MM.1S (cell line): ENCODE data around the gene PRKG1.

ENCODE experiments used
- DNase-seq: peaks from one replicate; pipeline ENCODE4 v3.0.0-alpha.2; 2015
- H2AFZ ChIP-seq: fragments of 300-600 bp; sonication (generic); 2 replicates; pipeline ENCODE4 v1.6.0; 2016; ENCODE audit warnings: antibody characterized with exemption, low read length
- H3F3A ChIP-seq: fragments of 300-600 bp; sonication (generic); 2 replicates; pipeline ENCODE4 v1.6.1; 2016; ENCODE audit warnings: mild to moderate bottlenecking, antibody characterized with exemption, low read length, moderate library complexity, mixed read lengths; ENCODE audit not compliant: insufficient read depth
- H3K27ac ChIP-seq: fragments of 300-600 bp; sonication (generic); 2 replicates; pipeline ENCODE4 v1.5.1; 2016; ENCODE audit warnings: mild to moderate bottlenecking, low read length
- H3K27me3 ChIP-seq: fragments of 300-600 bp; sonication (generic); replicated peaks from 2 replicates; pipeline ENCODE4 v1.6.0; 2016; ENCODE audit warnings: low read length; ENCODE audit not compliant: insufficient read depth
- H3K36me3 ChIP-seq: fragments of 300-600 bp; sonication (generic); replicated peaks from 2 replicates; pipeline ENCODE4 v1.6.1; 2016; ENCODE audit warnings: mild to moderate bottlenecking, low read length, mixed read lengths; ENCODE audit not compliant: insufficient read depth
- H3K4me1 ChIP-seq: fragments of 300-600 bp; sonication (generic); 2 replicates; pipeline ENCODE4 v1.6.1; 2016; ENCODE audit warnings: low read length, mixed read lengths
- H3K4me2 ChIP-seq: fragments of 300-600 bp; sonication (generic); 2 replicates; pipeline ENCODE4 v1.6.0; 2016; ENCODE audit warnings: low read depth, low read length
- H3K4me3 ChIP-seq: fragments of 300-600 bp; sonication (generic); 2 replicates; pipeline ENCODE4 v1.5.1; 2016; ENCODE audit warnings: low read length, mixed read lengths
- H3K79me2 ChIP-seq: fragments of 300-600 bp; sonication (generic); 2 replicates; pipeline ENCODE4 v1.6.1; 2016; ENCODE audit warnings: mixed run types, low read length, mixed read lengths
- H3K9ac ChIP-seq: fragments of 300-600 bp; sonication (generic); 2 replicates; pipeline ENCODE4 v1.6.1; 2016; ENCODE audit warnings: low read length, mixed read lengths
- H3K9me2 ChIP-seq: fragments of 300-600 bp; sonication (generic); replicated peaks from 2 replicates; pipeline ENCODE4 v1.6.1; 2016; ENCODE audit warnings: mild to moderate bottlenecking, low read length, mixed read lengths; ENCODE audit not compliant: insufficient read depth
- H3K9me3 ChIP-seq: fragments of 300-600 bp; sonication (generic); replicated peaks from 2 replicates; pipeline ENCODE4 v1.6.1; 2016; ENCODE audit warnings: mild to moderate bottlenecking, low read length, mixed read lengths; ENCODE audit not compliant: insufficient read depth
- H4K20me1 ChIP-seq: fragments of 300-600 bp; sonication (generic); 2 replicates; pipeline ENCODE4 v1.6.1; 2016; ENCODE audit warnings: mild to moderate bottlenecking, low read length, moderate library complexity, mixed read lengths; ENCODE audit not compliant: insufficient read depth
- CTCF ChIP-seq: fragments of 300-600 bp; sonication (generic); IDR thresholded peaks from 2 replicates; pipeline ENCODE4 v1.5.1; 2016; ENCODE audit warnings: antibody characterized with exemption, low read length, mixed read lengths
- EZH2 ChIP-seq: fragments of 300-600 bp; sonication (generic); optimal IDR thresholded peaks from 2 replicates; pipeline ENCODE3; 2017; ENCODE audit warnings: low read depth, mild to moderate bottlenecking, antibody characterized with exemption, low read length, mixed read lengths
- EZH2phosphoT487 ChIP-seq: fragments of 300-600 bp; sonication (generic); IDR thresholded peaks from 2 replicates; pipeline ENCODE4 v1.6.1; 2018; ENCODE audit warnings: antibody characterized with exemption, low read length

The PRKG1 gene

GRCh38 chr10:51326174-51326573 lies 251.9 kb downstream of the PRKG1 start:
- H3K4me1 ChIP-seq = no peaks in the 10 kb centered on the region
- no peaks in the 10 kb centered on the region for H3F3A ChIP-seq
- no peaks in the 10 kb centered on the region for H3K79me2 ChIP-seq
- DNase-seq = no peak
- H4K20me1 ChIP-seq = no peaks in the 10 kb centered on the region
- no peak overlapping the region for H3K9ac ChIP-seq
- H3K4me2 ChIP-seq = no peak overlapping the region
- TF ChIP-seq CTCF (no peak), EZH2phosphoT487 (no peak), EZH2 (no peak)
- H3K9me2 ChIP-seq = no peaks in the 10 kb centered on the region
- no peaks in the 10 kb centered on the region for H3K36me3 ChIP-seq
- no peak overlapping the region for H2AFZ ChIP-seq
- no peak overlapping the region for H3K4me3 ChIP-seq
- H3K27me3 ChIP-seq = no peaks in the 10 kb centered on the region
- H3K9me3 ChIP-seq = no peaks in the 10 kb centered on the region
- H3K27ac ChIP-seq = no peak overlapping the region

- TF ChIP-seq EZH2phosphoT487 (no peak), CTCF (no peak), EZH2 (no peak)
- no peaks in the 10 kb centered on the region for H3K36me3 ChIP-seq
- H2AFZ ChIP-seq = no peak overlapping the region
- H3K4me2 ChIP-seq = no peak overlapping the region
- no peak for DNase-seq
- H3K9me2 ChIP-seq = no peaks in the 10 kb centered on the region
- no peaks in the 10 kb centered on the region for H3F3A ChIP-seq
- H3K27me3 ChIP-seq = no peaks in the 10 kb centered on the region
- no peaks in the 10 kb centered on the region for H4K20me1 ChIP-seq
- no peak overlapping the region for H3K4me3 ChIP-seq
- no peak overlapping the region for H3K27ac ChIP-seq
- no peak overlapping the region for H3K9ac ChIP-seq
- H3K9me3 ChIP-seq = no peaks in the 10 kb centered on the region
- H3K4me1 ChIP-seq = no peaks in the 10 kb centered on the region
- H3K79me2 ChIP-seq = no peaks in the 10 kb centered on the region
Observed at GRCh38 chr10:51327432-51327831, 253.1 kb downstream of the PRKG1 start.

GRCh38 chr10:51340366-51340765 lies 266.1 kb downstream of the PRKG1 start:
- Histone ChIP-seq H3F3A (no peaks in the 10 kb centered on the region), H3K27me3 (no peaks in the 10 kb centered on the region), H3K9ac (no peak overlapping the region), H2AFZ (no peak overlapping the region), H3K36me3 (no peaks in the 10 kb centered on the region), H3K79me2 (no peaks in the 10 kb centered on the region), H3K27ac (no peak overlapping the region), H3K9me2 (no peaks in the 10 kb centered on the region), H3K4me1 (no peaks in the 10 kb centered on the region), H3K4me3 (no peak overlapping the region), H3K9me3 (no peaks in the 10 kb centered on the region), H4K20me1 (no peaks in the 10 kb centered on the region), H3K4me2 (no peak overlapping the region)
- TF ChIP-seq EZH2phosphoT487 (no peak), EZH2 (no peak), CTCF (no peak)
- DNase-seq = no peak
